ENCODE results near the gene PTPRJ.

- TF ChIP-seq POLR2A (IDR thresholded peaks at IDR 0.05) (no peak), POLR2AphosphoS5 (IDR thresholded peaks at IDR 0.05) (no peak), CTCF (IDR thresholded peaks at IDR 0.05 in 8 of 11, conservative IDR thresholded peaks at IDR 0.05 in 3 of 11) (no peak)
Measured at GRCh38 chr11:47943721-47944586, 36.4 kb upstream of the PTPRJ start.
